Measurements from ENCODE around the gene NOL4L. TPM values are rescaled to one million over a fixed set of nuclear protein-coding genes. Genes with fewer than 3 reads are reported as not detected.

The NOL4L gene
- total and polyA plus RNA-seq, 4 donors: 7.9 to 20.6 (median 12.2) TPM

- Histone ChIP-seq H3K4me1 (ENCODE audit: control insufficient read depth in 5 of 5, insufficient read depth in 5 of 5, low read length in 5 of 5) (peaks cover 0 to 21% (median 15%) of the 10 kb centered on the region in 5 donors), H3K9me3 (ENCODE audit: control insufficient read depth in 4 of 4, insufficient read depth in 3 of 4, low read length in 3 of 4) (no peaks in the 10 kb centered on the region), H3K27me3 (ENCODE audit: control insufficient read depth in 3 of 3, insufficient read depth in 3 of 3, low read length in 2 of 3) (peaks cover 0 to 2% (median 0%) of the 10 kb centered on the region in 3 donors), H3K36me3 (ENCODE audit: control insufficient read depth in 4 of 4, insufficient read depth in 4 of 4, low read length in 4 of 4) (no peaks in the 10 kb centered on the region), H3K9ac (ENCODE audit: insufficient read depth in 1 of 2, low read length in 2 of 2) (no peak overlapping the region), H3K4me3 (no peak overlapping the region), H3K27ac (ENCODE audit: low read depth in 1 of 2, low read length in 1 of 2) (no peak overlapping the region)
- DNase-seq: no peak
- no peak for TF ChIP-seq CTCF (IDR thresholded peaks at IDR 0.05; ENCODE audit: control extremely low read depth, extremely low read depth)
- ATAC-seq (ENCODE audit: insufficient read depth, low FRiP score): no peak
- WGBS, 2 donors: 52 to 63% methylated on average over 24 of the region's 24 CpGs
Measured at GRCh38 chr20:32527447-32528055, 57.6 kb downstream of the NOL4L start.

- Histone ChIP-seq H3K9ac (ENCODE audit: insufficient read depth in 1 of 2, low read length in 2 of 2) (no peak overlapping the region), H3K36me3 (ENCODE audit: control insufficient read depth in 4 of 4, insufficient read depth in 4 of 4, low read length in 4 of 4) (no peaks in the 10 kb centered on the region), H3K27ac (ENCODE audit: low read depth in 1 of 2, low read length in 1 of 2) (peak overlapping the region in 1 of 2 donors; percentile 20), H3K27me3 (ENCODE audit: control insufficient read depth in 3 of 3, insufficient read depth in 3 of 3, low read length in 2 of 3) (peaks cover 0 to 2% (median 0%) of the 10 kb centered on the region in 3 donors), H3K4me1 (ENCODE audit: control insufficient read depth in 5 of 5, insufficient read depth in 5 of 5, low read length in 5 of 5) (peaks cover 0 to 26% (median 15%) of the 10 kb centered on the region in 5 donors), H3K4me3 (no peak overlapping the region), H3K9me3 (ENCODE audit: control insufficient read depth in 4 of 4, insufficient read depth in 3 of 4, low read length in 3 of 4) (no peaks in the 10 kb centered on the region)
- 86 to 89% methylated on average over 5 of the region's 5 CpGs for WGBS, 2 donors
- ATAC-seq (ENCODE audit: insufficient read depth, low FRiP score): no peak
- TF ChIP-seq CTCF (IDR thresholded peaks at IDR 0.05; ENCODE audit: control extremely low read depth, extremely low read depth): no peak
- no peak for DNase-seq
Measured at GRCh38 chr20:32527052-32527446, 58.1 kb downstream of the NOL4L start.

- no peaks in the 10 kb centered on the region for H3K36me3 ChIP-seq (ENCODE audit: control insufficient read depth in 4 of 4, insufficient read depth in 4 of 4, low read length in 4 of 4)
- no peak for TF ChIP-seq CTCF (IDR thresholded peaks at IDR 0.05; ENCODE audit: control extremely low read depth, extremely low read depth)
- peak overlapping the region in 1 of 2 donors; percentile 20 for H3K27ac ChIP-seq (ENCODE audit: low read depth in 1 of 2, low read length in 1 of 2)
- H3K27me3 ChIP-seq (ENCODE audit: control insufficient read depth in 3 of 3, insufficient read depth in 3 of 3, low read length in 2 of 3): peaks cover 0 to 2% (median 0%) of the 10 kb centered on the region in 3 donors
- 56 to 74% methylated on average over 4 of the region's 4 CpGs for WGBS, 2 donors
- ATAC-seq (ENCODE audit: insufficient read depth, low FRiP score): no peak
- no peaks in the 10 kb centered on the region for H3K9me3 ChIP-seq (ENCODE audit: control insufficient read depth in 4 of 4, insufficient read depth in 3 of 4, low read length in 3 of 4)
- peaks cover 0 to 30% (median 15%) of the 10 kb centered on the region in 5 donors for H3K4me1 ChIP-seq (ENCODE audit: control insufficient read depth in 5 of 5, insufficient read depth in 5 of 5, low read length in 5 of 5)
- H3K9ac ChIP-seq (ENCODE audit: insufficient read depth in 1 of 2, low read length in 2 of 2): no peak overlapping the region
- H3K4me3 ChIP-seq: no peak overlapping the region
- DNase-seq: no peak
Measured at GRCh38 chr20:32526541-32526940, 58.6 kb downstream of the NOL4L start.

GRCh38 chr20:32526125-32526524 lies 59.0 kb downstream of the NOL4L start:
- DNase-seq: no peak
- Histone ChIP-seq H3K27me3 (ENCODE audit: control insufficient read depth in 3 of 3, insufficient read depth in 3 of 3, low read length in 2 of 3) (peaks cover 0 to 2% (median 0%) of the 10 kb centered on the region in 3 donors), H3K4me1 (ENCODE audit: control insufficient read depth in 5 of 5, insufficient read depth in 5 of 5, low read length in 5 of 5) (peaks cover 0 to 30% (median 15%) of the 10 kb centered on the region in 5 donors), H3K27ac (ENCODE audit: low read depth in 1 of 2, low read length in 1 of 2) (no peak overlapping the region), H3K9ac (ENCODE audit: insufficient read depth in 1 of 2, low read length in 2 of 2) (no peak overlapping the region), H3K9me3 (ENCODE audit: control insufficient read depth in 4 of 4, insufficient read depth in 3 of 4, low read length in 3 of 4) (no peaks in the 10 kb centered on the region), H3K36me3 (ENCODE audit: control insufficient read depth in 4 of 4, insufficient read depth in 4 of 4, low read length in 4 of 4) (no peaks in the 10 kb centered on the region), H3K4me3 (no peak overlapping the region)
- 67 to 77% methylated on average over 4 of the region's 4 CpGs for WGBS, 2 donors
- no peak for TF ChIP-seq CTCF (IDR thresholded peaks at IDR 0.05; ENCODE audit: control extremely low read depth, extremely low read depth)
- ATAC-seq (ENCODE audit: insufficient read depth, low FRiP score): no peak

Measured in lung (tissue), 12 donors.